Bone marrow (tissue), 2 donors: ENCODE results near the gene UGT1A7.
"Not testable (repeated sequence)": the region's sequence is repeated elsewhere in the genome, so short reads cannot be mapped to it uniquely, and the experiment has no call there.

Source experiments
- DNase-seq, 2 donors: peaks; one replicate each; lab custom pipeline; 2025; lab: John Stamatoyannopoulos, UW

Gene UGT1A7

DNA sequence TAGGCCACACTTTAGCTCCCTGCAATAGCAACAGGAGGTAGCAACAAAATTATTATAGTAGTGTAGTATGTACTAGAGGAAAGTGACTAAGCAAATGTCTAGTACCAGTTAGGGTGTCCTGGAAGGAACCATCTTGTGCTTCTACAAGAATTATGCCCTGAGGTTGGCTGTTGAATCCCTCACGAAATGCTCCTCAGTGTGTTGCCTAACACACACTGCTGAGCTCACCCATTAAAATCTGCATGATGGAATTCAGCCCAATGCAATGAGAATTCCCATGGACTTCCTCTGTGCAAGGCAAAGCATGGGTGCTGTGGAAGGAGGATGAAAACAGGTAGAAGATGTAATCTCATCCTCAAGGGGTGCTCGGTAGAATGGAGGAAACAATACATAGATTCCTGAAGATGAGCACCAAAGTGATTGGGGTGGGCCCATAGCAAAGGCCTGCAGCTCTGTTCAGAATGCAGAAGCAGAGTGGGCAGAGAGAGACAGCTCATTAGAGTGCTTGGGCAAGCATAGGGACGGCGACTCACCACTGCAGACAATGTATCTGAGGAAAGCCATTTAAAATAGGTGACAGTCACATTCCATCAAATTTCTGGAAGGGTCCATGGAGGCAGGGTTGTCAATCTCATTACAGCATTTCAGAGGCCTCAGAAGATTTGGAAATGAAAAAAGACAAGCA, 1.2 kb upstream of the UGT1A7 start:
- DNase-seq = no peak

DNA sequence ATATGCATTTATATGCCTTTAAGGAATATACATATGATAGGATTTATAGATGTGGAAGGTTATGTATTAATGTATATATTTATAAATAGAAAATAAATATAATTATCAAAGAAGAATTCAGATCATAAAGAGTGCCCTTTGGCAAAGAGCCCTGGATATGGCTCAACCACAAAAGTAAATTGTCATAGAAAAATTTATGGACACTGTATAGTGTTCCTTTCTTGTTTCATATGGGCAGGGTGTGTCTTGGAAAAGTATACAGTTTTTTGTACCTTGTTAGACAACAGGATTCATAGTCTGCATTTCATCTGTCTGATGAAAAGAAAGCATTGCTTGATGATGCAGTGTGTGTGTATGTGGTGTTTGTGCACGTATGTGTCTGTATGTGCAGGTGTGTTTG, 2.9 kb downstream of the UGT1A7 start:
- DNase-seq = no peak

DNA sequence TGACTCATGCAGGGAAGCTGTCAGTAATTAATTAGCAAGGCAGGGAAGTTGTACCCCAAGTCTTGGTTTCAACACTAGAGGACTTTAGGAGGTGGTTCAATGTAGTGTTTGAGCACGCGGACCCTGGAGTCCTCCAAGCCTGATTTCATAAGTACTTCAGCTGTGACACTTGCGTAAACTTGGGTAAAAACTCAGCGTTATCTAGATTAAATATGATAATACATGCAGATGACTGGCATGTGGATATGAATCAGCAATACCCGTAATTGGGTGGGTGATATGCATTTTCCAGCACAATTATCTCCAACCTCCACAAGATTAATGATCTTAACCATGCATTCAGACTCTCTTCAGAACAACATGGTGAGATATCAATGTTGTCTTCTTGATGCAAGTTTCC, 5.2 kb downstream of the UGT1A7 start:
- DNase-seq = no peak

DNA sequence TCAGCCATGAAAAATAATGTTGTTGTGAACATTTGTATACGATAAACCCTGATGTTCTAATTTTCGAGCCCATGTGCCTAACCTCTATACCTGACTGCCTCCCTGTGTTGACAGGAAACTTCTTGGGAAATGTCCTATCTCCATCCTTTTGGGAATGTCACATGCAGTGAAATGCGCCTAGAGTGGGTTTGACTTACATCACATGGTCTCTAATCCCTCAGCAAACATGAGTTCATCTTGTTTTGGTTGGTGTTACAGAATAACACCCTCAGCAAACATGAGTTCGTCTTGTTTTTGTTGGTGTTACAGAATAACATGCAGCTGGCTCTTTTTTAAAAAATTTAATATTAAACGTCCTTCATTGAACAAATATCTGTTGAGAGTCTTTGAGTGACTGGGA, 6.6 kb downstream of the UGT1A7 start:
- no peak for DNase-seq

DNA sequence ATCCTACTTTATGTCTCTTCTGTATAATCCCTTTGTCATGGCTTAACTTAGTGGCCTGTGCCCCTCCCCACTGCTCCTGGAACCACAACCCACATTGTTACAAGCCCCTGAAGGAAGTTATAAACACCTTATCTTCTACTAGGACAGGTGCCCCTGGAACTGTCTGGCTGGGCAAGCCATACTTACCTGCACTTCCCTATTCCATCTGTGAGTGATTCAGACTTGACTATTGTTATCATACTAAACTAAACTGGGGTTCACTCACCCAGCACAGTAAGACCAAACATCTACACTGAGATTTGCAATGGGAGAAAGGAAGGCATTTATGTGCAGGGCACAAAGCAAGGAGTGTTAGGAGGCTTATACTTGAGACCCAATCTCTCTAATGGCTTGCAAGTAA, 7.3 kb downstream of the UGT1A7 start:
- DNase-seq = no peak

DNA sequence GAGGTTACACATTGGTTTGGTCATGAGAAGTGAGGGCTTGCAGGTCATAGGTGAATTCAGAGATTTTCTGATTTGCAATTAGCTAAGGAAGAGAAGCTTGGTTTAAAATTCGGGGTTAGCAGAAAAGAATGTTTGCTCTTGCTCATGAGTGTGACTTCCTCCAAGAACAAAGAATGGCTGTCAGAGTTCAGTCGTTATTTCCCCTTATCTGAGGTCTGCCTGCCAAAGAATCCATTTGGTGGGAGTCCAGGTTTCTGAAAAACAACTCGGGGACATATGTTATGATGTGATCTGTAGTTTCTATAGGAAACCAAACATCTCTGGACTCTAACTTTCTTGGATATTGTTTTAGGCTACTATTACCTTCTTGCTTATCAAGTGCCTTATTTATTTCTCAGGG, 7.8 kb downstream of the UGT1A7 start:
- no peak for DNase-seq

DNA sequence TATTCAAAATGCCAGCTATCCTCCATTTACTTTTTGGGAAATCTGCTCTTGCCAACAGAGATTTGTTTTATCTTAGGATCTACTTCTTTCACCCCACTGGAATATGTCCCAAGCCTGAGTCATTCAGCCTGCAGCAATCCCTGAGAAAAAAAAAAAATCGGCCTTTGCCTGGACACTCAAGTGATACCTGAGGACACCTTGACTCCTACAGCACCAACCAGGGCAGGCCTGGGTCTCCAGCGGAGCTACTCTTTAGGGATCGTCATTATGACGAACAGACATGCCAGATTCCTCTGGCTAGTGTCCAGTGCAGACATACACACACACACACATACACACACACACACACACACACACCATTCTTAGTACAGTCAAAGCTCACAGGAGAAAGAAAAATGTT, 8.7 kb downstream of the UGT1A7 start:
- no peak for DNase-seq

DNA sequence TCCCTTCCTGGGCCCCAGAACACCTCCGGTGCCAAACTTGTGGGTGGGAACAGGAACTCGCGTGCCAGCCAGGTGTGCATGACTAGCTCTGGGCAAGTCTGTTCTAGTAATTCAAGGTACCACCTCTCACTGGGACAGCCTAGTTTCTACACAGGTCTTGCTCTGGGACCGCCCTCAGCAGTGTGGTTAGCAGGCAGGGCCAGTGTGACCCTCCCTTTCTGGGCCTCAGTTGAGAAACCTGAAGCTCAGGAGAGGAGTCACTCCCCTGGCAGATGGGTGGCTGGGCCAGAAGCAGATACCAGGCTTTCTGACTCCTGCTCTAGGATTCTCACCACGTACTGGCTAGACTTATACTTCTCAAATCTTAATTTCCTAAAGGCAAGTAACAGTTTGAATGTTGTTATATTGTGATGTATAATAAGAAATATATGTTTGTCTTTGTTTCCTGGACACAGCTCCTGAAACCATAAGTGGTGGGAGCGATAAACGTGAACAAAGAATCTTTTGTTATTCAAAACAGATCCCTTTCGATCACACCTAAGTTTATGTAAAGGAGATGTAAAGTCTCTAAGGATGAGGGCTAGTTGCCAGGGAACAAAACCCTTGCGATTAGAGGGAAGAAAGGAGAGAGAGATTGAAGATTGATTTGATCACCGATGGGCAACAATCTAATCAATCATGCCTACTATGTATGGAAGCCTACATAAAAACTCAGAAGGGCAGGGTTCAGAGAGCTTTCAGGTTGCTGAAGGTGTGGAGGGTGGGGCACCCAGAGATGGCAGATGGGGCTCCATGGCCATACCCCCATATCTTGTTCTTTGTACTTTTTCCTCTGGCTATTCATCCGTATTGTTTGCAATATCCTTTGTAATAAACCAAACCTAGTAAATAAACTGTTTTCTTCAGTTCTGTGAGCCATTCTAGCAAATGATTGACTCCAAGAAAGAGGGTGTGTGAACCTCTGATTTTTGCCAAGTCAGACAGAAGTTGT, 10.0 kb downstream of the UGT1A7 start:
- no peak for DNase-seq

DNA sequence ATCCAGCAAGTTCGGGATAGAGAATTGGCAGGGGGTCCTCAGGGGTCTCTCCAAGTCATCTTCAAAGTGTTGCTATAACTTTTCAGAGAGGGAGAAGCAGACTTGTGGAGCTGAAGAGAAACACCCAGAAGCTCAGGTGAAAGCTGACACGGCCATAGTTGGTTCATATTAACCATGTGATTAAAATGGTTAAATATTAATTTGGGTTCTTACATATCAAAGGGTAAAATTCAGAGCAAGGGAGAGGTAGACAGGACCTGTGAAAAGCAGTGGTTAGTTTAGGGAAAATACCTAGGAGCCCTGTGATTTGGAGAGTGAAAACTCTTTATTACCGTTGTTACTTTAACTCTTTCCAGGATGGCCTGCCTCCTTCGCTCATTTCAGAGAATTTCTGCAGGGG, 10.9 kb downstream of the UGT1A7 start, which contains the start of gene UGT1A6:
UGT1A6 (plus strand) TSS at position 243 of the 400 bp plus-strand sequence; CDS start at position 358, 115 bp downstream.
- no peak for DNase-seq

DNA sequence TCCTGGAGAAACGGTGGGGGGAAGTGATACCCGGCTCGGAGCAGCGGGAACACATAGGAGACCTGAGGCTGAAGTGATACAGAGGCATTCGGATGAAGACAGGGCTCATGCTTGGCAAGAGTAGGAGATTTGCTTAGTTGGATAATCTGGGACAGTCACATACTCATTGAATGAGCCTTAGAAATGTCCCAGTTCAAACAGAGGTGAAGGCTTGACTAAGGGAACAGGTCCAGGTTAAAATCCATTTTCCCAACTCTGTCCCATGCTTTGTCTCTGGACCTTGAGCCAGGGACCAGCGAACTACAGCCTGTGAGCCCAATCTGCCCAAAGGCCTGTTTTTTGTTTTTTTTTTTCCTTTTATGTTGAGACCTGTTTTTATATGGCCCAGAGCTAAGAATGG, 12.3 kb downstream of the UGT1A7 start:
- DNase-seq = no peak

DNA sequence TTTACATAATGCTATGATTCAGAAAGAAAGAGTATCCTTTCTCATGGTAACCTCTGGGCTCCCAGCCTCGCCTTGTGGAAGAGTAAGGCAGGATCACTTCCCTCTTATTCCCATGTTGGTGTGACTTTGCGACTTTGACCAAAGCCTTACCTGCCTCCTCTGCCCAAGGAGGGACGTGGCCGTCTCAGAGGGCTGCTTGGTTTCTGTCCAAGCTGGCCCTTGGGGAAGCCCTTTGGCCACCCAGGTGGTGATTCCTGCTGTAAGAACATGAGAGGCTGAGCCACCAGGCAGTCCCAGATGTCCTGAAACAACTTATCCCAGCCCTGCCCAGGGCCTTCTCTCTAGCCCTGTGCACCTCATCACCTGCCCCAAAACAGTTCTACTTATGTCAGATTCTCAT, 17.0 kb downstream of the UGT1A7 start:
- no peak for DNase-seq

DNA sequence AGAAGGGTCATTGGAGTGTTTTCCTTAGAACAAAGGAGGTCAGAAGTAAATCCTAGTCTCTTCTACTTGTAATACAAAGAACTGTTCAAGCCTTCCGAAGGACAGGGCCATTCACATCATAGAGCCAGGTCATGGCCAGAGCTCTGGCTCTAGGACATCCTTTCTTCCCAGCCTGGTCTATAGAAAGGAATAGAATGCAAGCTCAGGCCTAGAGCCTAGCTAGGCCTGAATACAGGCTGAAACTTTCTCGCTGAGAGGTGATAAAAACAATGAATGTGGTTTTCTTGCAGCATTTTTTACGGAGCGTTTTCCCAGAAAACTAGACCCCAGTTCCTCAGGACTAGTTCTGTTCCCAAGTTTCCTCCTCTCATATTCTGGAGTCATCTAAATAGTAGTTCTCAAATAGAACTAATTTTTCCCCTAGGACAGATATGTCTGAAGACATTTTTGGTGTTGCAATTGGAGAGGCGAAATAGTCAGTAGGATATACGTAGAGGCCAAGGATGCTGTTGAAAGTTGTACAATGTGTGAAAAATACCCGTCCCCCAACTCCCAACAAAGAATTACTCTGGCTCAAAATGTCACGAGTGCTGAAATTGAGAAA, 17.8 kb downstream of the UGT1A7 start:
- DNase-seq = no peak

DNA sequence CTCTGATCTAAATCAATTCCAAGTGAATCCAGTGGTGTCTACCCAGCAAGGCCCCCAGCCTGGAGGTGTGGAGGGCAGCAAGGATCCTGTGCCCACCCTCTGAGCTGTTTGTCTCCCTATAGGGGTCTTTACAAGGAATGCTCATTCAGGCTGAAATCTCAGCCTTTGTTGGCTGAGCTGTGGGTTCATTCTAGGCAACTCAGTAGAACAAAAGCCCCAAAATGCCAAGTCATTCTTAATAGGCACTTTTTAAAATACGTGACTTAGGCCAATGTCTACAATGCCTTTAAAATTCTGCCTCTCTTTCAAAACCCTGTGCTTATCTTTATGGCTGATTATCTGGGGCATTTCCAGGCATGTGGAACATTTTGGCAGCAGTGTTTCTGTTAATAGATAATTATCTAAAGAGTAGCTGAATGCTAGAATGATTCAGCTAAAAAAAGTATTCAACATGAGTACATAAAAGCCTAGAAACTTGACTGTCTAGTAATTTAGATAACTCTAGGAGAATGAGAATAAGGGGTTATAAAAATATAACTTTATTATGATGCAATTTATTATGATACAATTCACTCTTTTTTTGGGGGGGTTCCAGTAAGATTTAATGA, 18.4 kb downstream of the UGT1A7 start:
- no peak for DNase-seq

DNA sequence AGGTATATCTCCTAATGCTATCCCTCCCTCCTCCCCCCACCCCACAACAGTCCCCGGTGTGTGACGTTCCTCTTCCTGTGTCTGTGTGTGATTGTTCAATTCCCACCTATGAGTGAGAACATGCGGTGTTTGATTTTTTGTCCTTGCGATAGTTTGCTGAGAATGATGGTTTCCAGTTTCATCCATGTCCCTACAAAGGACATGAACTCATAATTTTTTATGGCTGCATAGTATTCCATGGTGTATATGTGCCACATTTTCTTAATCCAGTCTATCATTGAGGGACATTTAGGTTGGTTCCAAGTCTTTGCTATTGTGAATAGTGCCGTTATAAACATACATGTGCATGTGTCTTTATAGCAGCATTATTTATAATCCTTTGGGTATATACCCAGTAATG, 19.1 kb downstream of the UGT1A7 start:
- not testable (repeated sequence) for DNase-seq

DNA sequence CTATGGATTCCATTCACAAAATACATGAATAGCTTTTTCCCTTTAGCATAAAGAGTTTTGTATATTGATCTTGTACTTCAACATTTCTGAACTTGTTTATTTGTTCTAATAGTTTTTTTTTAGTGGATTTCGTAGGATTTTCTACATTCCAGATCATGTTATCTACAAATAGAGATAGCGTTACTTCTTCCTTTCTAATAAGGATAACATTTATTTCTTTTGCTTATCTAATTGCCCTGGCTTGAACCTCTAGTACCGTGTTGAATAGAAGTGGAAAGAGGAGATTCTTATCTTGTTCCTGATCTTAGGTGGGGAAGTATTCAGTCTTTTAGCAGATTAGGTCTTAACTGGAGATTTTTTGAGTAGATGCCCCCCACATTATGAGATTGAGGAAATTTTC, 20.5 kb downstream of the UGT1A7 start:
- DNase-seq = no peak

DNA sequence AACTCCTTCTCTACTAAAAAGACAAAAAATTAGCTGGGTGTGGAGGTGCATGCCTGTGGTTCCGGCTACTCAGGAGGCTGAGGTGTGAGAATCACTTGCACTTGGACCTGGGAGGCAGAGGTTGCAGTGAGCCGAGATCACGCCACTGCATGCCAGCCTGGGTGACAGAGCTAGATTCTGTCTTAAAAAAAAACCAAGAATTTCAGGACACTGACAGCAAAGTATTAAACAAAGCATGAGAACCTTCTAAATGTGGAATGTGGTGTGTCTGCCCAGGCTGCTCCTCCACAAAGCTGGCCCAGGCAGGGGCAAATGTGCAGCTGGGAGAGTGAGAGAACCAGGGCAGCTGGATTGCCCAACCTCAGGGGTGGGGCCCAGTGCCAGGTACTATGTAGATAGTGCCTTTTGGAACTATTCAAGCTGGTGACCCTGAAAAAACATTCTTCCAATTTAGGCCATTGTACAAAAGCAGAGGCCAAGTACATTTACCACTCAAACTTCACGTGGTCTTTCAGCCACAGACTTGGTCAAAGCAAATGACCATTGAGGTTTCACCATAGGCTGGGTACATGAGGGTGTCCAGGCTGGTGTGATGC, 24.3 kb downstream of the UGT1A7 start:
- DNase-seq = no peak

DNA sequence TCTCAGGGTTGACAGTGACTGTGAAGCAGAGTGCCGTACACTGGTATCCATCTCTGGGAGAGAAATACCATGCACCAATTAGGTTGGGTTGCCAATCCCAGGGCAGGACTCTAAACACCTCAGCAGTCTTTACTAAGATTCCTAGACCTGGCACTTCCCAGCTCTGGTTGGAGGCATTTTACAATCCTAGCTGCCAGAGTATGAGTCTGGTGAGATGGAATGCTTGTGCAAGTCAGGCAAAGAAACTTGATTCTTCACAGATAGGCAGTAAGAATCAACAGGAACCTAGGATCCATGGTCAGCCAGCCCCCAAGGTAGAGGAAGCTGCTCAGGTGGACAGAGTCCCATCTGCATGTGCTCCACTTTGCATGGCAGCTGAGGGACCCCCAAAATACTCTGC, 25.0 kb downstream of the UGT1A7 start:
- no peak for DNase-seq

DNA sequence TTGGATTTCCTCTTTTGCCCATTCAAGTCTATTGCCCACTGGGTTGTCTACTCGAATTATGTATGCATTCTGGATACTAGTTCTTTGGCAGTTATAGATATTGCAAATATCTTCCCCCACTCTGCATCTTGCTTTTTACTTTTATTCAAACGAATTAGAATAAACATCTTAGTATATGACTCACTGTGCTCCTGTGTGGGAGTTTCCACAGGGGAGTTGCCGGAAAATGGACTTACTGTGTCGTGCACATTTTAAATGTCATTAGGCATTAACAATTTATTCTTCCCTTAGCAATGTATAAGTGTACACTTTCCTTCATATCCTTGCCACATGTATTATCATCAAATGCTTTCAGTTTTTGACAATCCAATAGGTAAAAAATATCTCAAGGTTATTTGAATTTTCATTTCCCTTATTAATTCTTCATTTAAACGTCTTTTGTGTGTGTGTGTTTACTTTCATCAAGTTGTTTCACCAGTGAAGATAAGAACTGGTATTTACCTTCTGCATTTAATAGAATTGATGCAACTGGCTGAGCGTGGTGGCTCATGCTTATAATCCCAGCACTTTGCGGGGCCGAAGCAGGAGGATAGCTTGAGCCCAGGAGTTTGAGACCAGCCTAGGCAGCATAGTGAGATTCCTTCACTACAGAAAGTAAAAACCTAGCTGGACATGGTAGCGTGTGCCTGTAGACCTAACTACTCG, 26.4 kb downstream of the UGT1A7 start:
- no peak for DNase-seq

DNA sequence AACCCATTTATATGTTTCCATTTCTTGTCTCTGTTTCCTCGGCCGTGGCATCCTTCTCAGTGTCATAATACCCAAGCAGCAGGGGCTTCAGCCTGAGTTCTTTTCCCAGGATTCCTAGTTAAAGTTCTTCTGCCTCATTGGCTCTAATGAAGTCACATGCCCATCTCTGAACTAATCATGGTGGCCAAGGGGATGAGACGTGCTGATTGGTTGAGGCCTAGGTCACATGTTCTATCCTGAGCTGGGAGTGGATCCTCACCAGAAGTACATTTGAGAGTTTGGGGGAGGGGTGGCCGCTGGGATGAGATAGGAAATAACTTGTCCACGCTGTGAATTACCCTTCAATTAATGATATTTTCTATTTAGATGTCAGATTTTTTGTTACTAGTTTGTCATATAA, 27.2 kb downstream of the UGT1A7 start:
- DNase-seq = no peak

DNA sequence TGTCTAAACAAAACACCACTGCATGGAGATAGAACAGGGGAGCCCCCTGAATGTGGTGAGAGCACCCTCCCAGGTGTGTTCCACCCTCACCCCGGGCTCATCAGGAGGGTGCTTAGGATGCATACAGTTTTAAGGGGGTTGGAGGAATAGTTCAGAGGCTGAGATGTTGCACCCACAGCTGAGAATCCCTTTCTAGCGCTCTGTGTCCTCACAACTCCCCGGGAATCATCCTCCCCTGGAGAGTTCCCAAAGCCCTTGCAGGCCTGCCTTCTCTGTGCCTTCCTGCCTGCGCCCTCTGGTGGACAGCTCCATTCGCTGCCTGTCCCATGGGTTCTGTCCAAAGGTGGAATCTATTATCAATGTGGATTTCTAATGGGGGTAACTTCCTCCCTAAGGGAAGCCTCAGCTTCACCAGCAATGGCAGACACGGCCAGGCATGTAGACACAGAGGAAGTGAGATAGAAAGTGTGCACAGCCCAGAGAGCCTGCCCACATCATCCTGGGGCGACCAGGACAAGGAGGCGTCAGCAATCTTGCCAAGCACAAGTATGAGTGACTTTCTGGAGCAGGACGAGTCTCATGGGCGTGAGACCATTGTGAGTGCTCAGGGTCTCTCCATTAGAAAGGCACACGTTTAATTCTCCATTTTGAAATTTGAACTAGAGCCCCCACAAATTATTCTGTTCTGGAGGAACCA, 29.8 kb downstream of the UGT1A7 start:
- peak; percentile 14 to 26 for DNase-seq
